Cardiac muscle cell (in vitro differentiated cells and primary cell): Measurements from ENCODE around the gene MNX1. TPM values are rescaled to one million over a fixed set of nuclear protein-coding genes. Genes with fewer than 3 reads are reported as not detected.

Experiments used
- DNase-seq, 2 donors: peaks; one replicate each; pipeline versions ENCODE4 v3.0.0 to v3.0.0-alpha.2; 2010 to 2017; ENCODE audit warnings: low read depth in 1 of 2, low spot score in 1 of 2
- H3K27ac ChIP-seq: fragments of 200-600 bp; sonication (generic); 2 replicates; pipeline ENCODE4 v1.5.1; 2016
- H3K27me3 ChIP-seq: fragments of 200-600 bp; sonication (generic); 2 replicates; pipeline ENCODE4 v1.6.0; 2016; ENCODE audit warnings: control low read depth
- H3K36me3 ChIP-seq: fragments of 200-600 bp; sonication (generic); 2 replicates; pipeline ENCODE4 v1.5.1; 2016; ENCODE audit warnings: control low read depth
- H3K4me1 ChIP-seq: fragments of 200-600 bp; sonication (generic); 2 replicates; pipeline ENCODE4 v1.8.1; 2017; ENCODE audit warnings: low read depth, mild to moderate bottlenecking, mixed run types
- H3K4me3 ChIP-seq: fragments of 200-600 bp; sonication (generic); 2 replicates; pipeline ENCODE4 v1.5.1; 2016; ENCODE audit warnings: mild to moderate bottlenecking
- H3K9me3 ChIP-seq: fragments of 200-600 bp; sonication (generic); 2 replicates; pipeline ENCODE4 v1.5.1; 2017; ENCODE audit warnings: low read depth, mild to moderate bottlenecking, control low read depth
- polyA plus RNA-seq: library from polyadenylated mRNA; unstranded; fragments of >200 nt; fragmentation: Nextera tagmentation; extraction: Ambion mirVana; gene quantifications from 2 replicates; pipeline ENCODE4 v1.2.1, GENCODE V29; 2016
- total RNA-seq: library from RNA; depleted of rRNA; stranded (reverse); fragments of >200 nt; gene quantifications from 2 replicates; pipeline ENCODE4 v1.2.3, GENCODE V29; 2016
- TF ChIP-seq, protein P1 (sequence below): IDR thresholded peaks from 2 replicates; pipeline ENCODE4 v1.5.1; 2012; ENCODE audit warnings: low read depth, mild to moderate bottlenecking, low read length

MNX1 gene
- total and polyA plus RNA-seq, 2 experiments from 2014 or later = 0.35 to 0.77 TPM

- H3K4me3 ChIP-seq = no peak overlapping the region
- H3K9me3 ChIP-seq = no peaks in the 10 kb centered on the region
- TF ChIP-seq, protein P1, sequence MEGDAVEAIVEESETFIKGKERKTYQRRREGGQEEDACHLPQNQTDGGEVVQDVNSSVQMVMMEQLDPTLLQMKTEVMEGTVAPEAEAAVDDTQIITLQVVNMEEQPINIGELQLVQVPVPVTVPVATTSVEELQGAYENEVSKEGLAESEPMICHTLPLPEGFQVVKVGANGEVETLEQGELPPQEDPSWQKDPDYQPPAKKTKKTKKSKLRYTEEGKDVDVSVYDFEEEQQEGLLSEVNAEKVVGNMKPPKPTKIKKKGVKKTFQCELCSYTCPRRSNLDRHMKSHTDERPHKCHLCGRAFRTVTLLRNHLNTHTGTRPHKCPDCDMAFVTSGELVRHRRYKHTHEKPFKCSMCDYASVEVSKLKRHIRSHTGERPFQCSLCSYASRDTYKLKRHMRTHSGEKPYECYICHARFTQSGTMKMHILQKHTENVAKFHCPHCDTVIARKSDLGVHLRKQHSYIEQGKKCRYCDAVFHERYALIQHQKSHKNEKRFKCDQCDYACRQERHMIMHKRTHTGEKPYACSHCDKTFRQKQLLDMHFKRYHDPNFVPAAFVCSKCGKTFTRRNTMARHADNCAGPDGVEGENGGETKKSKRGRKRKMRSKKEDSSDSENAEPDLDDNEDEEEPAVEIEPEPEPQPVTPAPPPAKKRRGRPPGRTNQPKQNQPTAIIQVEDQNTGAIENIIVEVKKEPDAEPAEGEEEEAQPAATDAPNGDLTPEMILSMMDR = no peak
- no peaks in the 10 kb centered on the region for H3K4me1 ChIP-seq
- H3K36me3 ChIP-seq = no peaks in the 10 kb centered on the region
- peaks cover 100% of the 10 kb centered on the region for H3K27me3 ChIP-seq
- H3K27ac ChIP-seq = no peak overlapping the region
- DNase-seq = no peak
These were observed 6.0 kb upstream of the MNX1 start for GRCh38 chr7:157016352-157017041.

DNA sequence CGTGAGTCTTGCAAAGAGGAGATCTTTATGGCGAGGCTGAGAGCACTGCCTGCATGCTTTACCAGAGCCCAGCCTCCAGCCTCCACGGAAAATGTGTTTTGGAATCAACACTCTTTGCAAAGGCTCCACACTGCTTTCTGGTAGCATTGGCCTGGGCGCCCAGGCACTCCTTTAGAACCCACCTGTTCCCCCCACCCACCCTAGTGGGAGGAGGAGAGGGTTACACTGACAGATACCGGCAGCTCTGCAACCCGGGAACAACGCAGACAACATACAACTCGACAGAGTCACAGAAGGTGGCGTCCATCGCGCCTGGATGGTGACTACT, 5.5 kb upstream of the MNX1 start:
- DNase-seq = no peak
- no peaks in the 10 kb centered on the region for H3K36me3 ChIP-seq
- no peak overlapping the region for H3K4me3 ChIP-seq
- TF ChIP-seq, protein P1 = no peak
- no peak overlapping the region for H3K27ac ChIP-seq
- no peaks in the 10 kb centered on the region for H3K9me3 ChIP-seq
- H3K27me3 ChIP-seq = peaks cover 100% of the 10 kb centered on the region
- H3K4me1 ChIP-seq = no peaks in the 10 kb centered on the region

- no peak for DNase-seq
- no peak overlapping the region for H3K4me3 ChIP-seq
- H3K27ac ChIP-seq = no peak overlapping the region
- H3K9me3 ChIP-seq = no peaks in the 10 kb centered on the region
- TF ChIP-seq, protein P1 = no peak
- peaks cover 97% of the 10 kb centered on the region for H3K27me3 ChIP-seq
- H3K36me3 ChIP-seq = no peaks in the 10 kb centered on the region
- H3K4me1 ChIP-seq = no peaks in the 10 kb centered on the region
These were observed 4.4 kb upstream of the MNX1 start for GRCh38 chr7:157014635-157015555.

GRCh38 chr7:157013602-157014549, 3.4 kb upstream of the MNX1 start:
- DNase-seq = no peak
- Histone ChIP-seq H3K27ac (no peak overlapping the region), H3K4me1 (no peaks in the 10 kb centered on the region)

More at GRCh38 chr7:157013602-157014549, 3.4 kb upstream of the MNX1 start:
- Histone ChIP-seq H3K36me3 (no peaks in the 10 kb centered on the region), H3K4me3 (no peak overlapping the region), H3K27me3 (peaks cover 96% of the 10 kb centered on the region), H3K9me3 (no peaks in the 10 kb centered on the region)
- TF ChIP-seq, protein P1 = no peak
